GM23338 (cell line): Measurements from ENCODE around the gene ARL8B. TPM values are rescaled to one million over a fixed set of nuclear protein-coding genes. Genes with fewer than 3 reads are reported as not detected.

Source experiments
- CREB1 ChIP-seq: fragments of 250-450 bp; sonication (Bioruptor Pico); IDR thresholded peaks from 2 replicates; pipeline ENCODE4 v1.5.0; 2020; ENCODE audit warnings: low read depth, mild to moderate bottlenecking, moderate library complexity
- CTCF ChIP-seq, 2 experiments: fragments of 200-600 bp in 1 of 2; sonication (generic) in 1 of 2; conservative IDR thresholded peaks; 2 replicates each; pipeline versions ENCODE4 v1.5.1 to v1.6.1; 2016 to 2017; ENCODE audit warnings: antibody characterized with exemption in 2 of 2, low read depth in 2 of 2, mild to moderate bottlenecking in 2 of 2, moderate library complexity in 1 of 2
- ETS1 ChIP-seq: IDR thresholded peaks from 2 replicates; pipeline ENCODE4 v1.6.1; 2016; ENCODE audit warnings: antibody characterized with exemption
- EZH2 ChIP-seq: fragments of 200-600 bp; sonication (generic); IDR thresholded peaks from one replicate; pipeline ENCODE4 v1.8.0; 2017; ENCODE audit warnings: antibody characterized with exemption, mild to moderate bottlenecking, low read depth; ENCODE audit not compliant: unreplicated experiment
- EZH2phosphoT487 ChIP-seq: fragments of 200-600 bp; sonication (generic); IDR thresholded peaks from one replicate; pipeline ENCODE4 v1.8.1; 2018; ENCODE audit warnings: antibody characterized with exemption; ENCODE audit not compliant: unreplicated experiment
- JUNB ChIP-seq: IDR thresholded peaks from one replicate; pipeline ENCODE4 v1.6.1; 2016; ENCODE audit warnings: antibody characterized with exemption; ENCODE audit not compliant: unreplicated experiment
- NANOG ChIP-seq: IDR thresholded peaks from 2 replicates; pipeline ENCODE4 v1.6.1; 2016; ENCODE audit warnings: antibody characterized with exemption, borderline replicate concordance
- POLR2AphosphoS5 ChIP-seq: IDR thresholded peaks from 2 replicates; pipeline ENCODE4 v1.6.1; 2016; ENCODE audit warnings: antibody characterized with exemption, low read depth
- REST ChIP-seq: IDR thresholded peaks from one replicate; pipeline ENCODE4 v1.6.1; 2018; ENCODE audit warnings: antibody characterized with exemption; ENCODE audit not compliant: unreplicated experiment
- STAT1 ChIP-seq: IDR thresholded peaks from one replicate; pipeline ENCODE4 v1.6.1; 2016; ENCODE audit warnings: antibody characterized with exemption; ENCODE audit not compliant: unreplicated experiment
- ZNF114 ChIP-seq: fragments of 250-450 bp; sonication (Bioruptor Pico); IDR thresholded peaks from 2 replicates; pipeline ENCODE4 v1.5.0; 2020; ENCODE audit warnings: mild to moderate bottlenecking, moderate library complexity
- ZNF331 ChIP-seq: fragments of 250-450 bp; sonication (Bioruptor Pico); IDR thresholded peaks from 2 replicates; pipeline ENCODE4 v1.5.0; 2020; ENCODE audit warnings: low read depth, mild to moderate bottlenecking, moderate library complexity
- polyA plus RNA-seq: library from polyadenylated mRNA; unstranded; fragments of >200 nt; fragmentation: Nextera tagmentation; extraction: Ambion mirVana; gene quantifications from 2 replicates; pipeline ENCODE4 v1.2.1, GENCODE V29; 2016
- total RNA-seq: library from RNA; depleted of rRNA; stranded (reverse); fragments of >200 nt; shearing (Covaris generic); gene quantifications from 2 replicates; pipeline ENCODE4 v1.2.3, GENCODE V29; 2014

The ARL8B gene
- total and polyA plus RNA-seq, 2 experiments from 2014 or later, result 25.5 to 40.8 TPM

- TF ChIP-seq REST (no peak), EZH2phosphoT487 (no peak), STAT1 (no peak), NANOG (no peak), EZH2 (no peak), CTCF (conservative IDR thresholded peaks at IDR 0.05; ENCODE audit: low read depth in 2 of 2) (no peak), CREB1 (CRISPR knock-in tag) (no peak), ZNF331 (CRISPR knock-in tag) (no peak), ETS1 (no peak), JUNB (no peak), ZNF114 (CRISPR knock-in tag) (no peak), POLR2AphosphoS5 (no peak)
Observed at GRCh38 chr3:5210926-5211325, 88.8 kb downstream of the ARL8B start (continued).
